IPS-11a (cell line): ENCODE data around the gene BRD7.
A peak's percentile ranks its signal among the peaks of the same experiment; 100 is the strongest.

Experiments
- H3K4me3 ChIP-seq: one replicate; pipeline ENCODE4 v1.5.1; 2013; ENCODE audit warnings: low read depth, low read length, control low read depth

BRD7 gene

GRCh38 chr16:50368410-50369132 is at the start of gene BRD7:
TSS of gene BRD7 (minus strand) at chr16:50368988. CDS start at chr16:50368774, 214 bp downstream.
- peak within 1 kb of the TSS; percentile 63 for H3K4me3 ChIP-seq

- H3K4me3 ChIP-seq, result no peak overlapping the region
Observed at GRCh38 chr16:50416388-50416787, 47.6 kb upstream of the BRD7 start.

GRCh38 chr16:50414152-50414551 is 45.4 kb upstream of the BRD7 start:
- H3K4me3 ChIP-seq, result no peak overlapping the region

GRCh38 chr16:50411034-50411433 is 42.2 kb upstream of the BRD7 start:
- H3K4me3 ChIP-seq, result no peak overlapping the region

- no peak overlapping the region for H3K4me3 ChIP-seq
Observed at GRCh38 chr16:50408001-50408561, 39.3 kb upstream of the BRD7 start.

GRCh38 chr16:50407351-50407750 is 38.6 kb upstream of the BRD7 start:
- no peak overlapping the region for H3K4me3 ChIP-seq

- H3K4me3 ChIP-seq, result no peak overlapping the region
Observed at GRCh38 chr16:50403491-50403890, 34.7 kb upstream of the BRD7 start.

- no peak overlapping the region for H3K4me3 ChIP-seq
Observed at GRCh38 chr16:50402298-50402895, 33.6 kb upstream of the BRD7 start.

GRCh38 chr16:50401355-50401754 is 32.6 kb upstream of the BRD7 start:
- no peak overlapping the region for H3K4me3 ChIP-seq

- H3K4me3 ChIP-seq, result no peak overlapping the region
Observed at GRCh38 chr16:50400967-50401348, 32.2 kb upstream of the BRD7 start.

GRCh38 chr16:50400312-50400966 is 31.7 kb upstream of the BRD7 start:
- H3K4me3 ChIP-seq, result no peak overlapping the region

GRCh38 chr16:50399411-50399810 is 30.6 kb upstream of the BRD7 start:
- no peak overlapping the region for H3K4me3 ChIP-seq

GRCh38 chr16:50398336-50398735 is 29.5 kb upstream of the BRD7 start:
- H3K4me3 ChIP-seq, result no peak overlapping the region

GRCh38 chr16:50396761-50397535 is 28.2 kb upstream of the BRD7 start:
- no peak overlapping the region for H3K4me3 ChIP-seq

GRCh38 chr16:50395763-50396710 is 27.2 kb upstream of the BRD7 start:
- no peak overlapping the region for H3K4me3 ChIP-seq

GRCh38 chr16:50393858-50394802 is 25.3 kb upstream of the BRD7 start:
- no peak overlapping the region for H3K4me3 ChIP-seq

- no peak overlapping the region for H3K4me3 ChIP-seq
Observed at GRCh38 chr16:50393416-50393815, 24.6 kb upstream of the BRD7 start.

GRCh38 chr16:50390914-50391716 is 22.3 kb upstream of the BRD7 start:
- H3K4me3 ChIP-seq, result no peak overlapping the region
